Body of pancreas (tissue), 4 donors: Measurements from ENCODE around the gene PLCH1.

Source experiments
- POLR2A ChIP-seq, 3 donors: fragments of 450-650 bp; IDR thresholded peaks; one replicate each; pipeline ENCODE4 v1.6.1; 2016; ENCODE audit warnings: antibody characterized with exemption in 3 of 3, mild to moderate bottlenecking in 2 of 3
- TF ChIP-seq, protein P1 (sequence below), 7 experiments: fragments of 450-650 bp in 4 of 7; fragments of 200-600 bp in 3 of 7; sonication (generic) in 3 of 7; IDR thresholded peaks; one replicate each; pipeline ENCODE4 v1.5.1; 2016 to 2019; ENCODE audit warnings: antibody characterized with exemption in 7 of 7

GRCh38 chr3:155791190-155791589, 46.3 kb upstream of the PLCH1 start:
- TF ChIP-seq, protein P1, sequence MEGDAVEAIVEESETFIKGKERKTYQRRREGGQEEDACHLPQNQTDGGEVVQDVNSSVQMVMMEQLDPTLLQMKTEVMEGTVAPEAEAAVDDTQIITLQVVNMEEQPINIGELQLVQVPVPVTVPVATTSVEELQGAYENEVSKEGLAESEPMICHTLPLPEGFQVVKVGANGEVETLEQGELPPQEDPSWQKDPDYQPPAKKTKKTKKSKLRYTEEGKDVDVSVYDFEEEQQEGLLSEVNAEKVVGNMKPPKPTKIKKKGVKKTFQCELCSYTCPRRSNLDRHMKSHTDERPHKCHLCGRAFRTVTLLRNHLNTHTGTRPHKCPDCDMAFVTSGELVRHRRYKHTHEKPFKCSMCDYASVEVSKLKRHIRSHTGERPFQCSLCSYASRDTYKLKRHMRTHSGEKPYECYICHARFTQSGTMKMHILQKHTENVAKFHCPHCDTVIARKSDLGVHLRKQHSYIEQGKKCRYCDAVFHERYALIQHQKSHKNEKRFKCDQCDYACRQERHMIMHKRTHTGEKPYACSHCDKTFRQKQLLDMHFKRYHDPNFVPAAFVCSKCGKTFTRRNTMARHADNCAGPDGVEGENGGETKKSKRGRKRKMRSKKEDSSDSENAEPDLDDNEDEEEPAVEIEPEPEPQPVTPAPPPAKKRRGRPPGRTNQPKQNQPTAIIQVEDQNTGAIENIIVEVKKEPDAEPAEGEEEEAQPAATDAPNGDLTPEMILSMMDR (IDR thresholded peaks at IDR 0.05): no peak
- no peak for TF ChIP-seq POLR2A (IDR thresholded peaks at IDR 0.05)
